ENCODE measurements around the gene UGGT2. TPM values are rescaled to one million over a fixed set of nuclear protein-coding genes. Genes with fewer than 3 reads are reported as not detected.
"Not testable (repeated sequence)": the region's sequence is repeated elsewhere in the genome, so short reads cannot be mapped to it uniquely, and the experiment has no call there.

The UGGT2 gene
- total RNA-seq, 1 experiment from 2014 or later, result 34.5 TPM

DNA sequence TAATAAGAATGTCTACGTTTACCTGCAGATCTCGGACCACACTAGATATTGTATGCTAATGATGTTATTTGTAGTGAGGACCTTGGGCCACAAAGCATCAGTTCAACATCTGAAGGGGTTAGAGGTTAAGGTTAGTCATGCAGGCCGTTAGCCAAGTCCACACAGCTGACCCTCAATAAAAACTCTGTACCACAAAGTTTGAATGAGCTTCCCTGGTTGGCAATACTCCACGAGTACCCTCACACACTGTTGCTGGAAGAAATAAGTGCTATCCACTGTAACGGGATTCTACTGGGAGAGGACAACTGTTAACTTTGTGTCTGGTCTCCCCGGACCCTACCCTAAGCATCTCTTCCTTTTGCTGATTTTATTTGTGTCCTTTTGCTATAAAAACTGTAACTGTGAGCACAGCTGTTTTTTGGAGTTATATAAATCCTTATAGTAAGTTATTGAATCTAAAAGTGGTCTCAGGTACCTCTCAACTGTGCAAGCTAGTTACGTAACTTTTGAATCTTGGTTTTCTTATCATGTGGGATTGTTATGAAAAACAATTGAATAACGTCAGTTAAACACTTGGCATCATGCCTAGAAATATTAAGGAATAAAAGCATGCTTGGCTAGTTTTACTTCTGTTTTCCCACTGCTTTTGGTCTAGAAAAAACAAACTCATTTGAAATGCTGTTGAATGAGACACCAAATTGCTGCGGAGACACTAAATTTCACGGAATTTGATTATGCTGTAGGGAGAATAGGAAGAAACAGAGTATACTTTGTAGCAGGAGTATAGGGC lies 194.7 kb downstream of the UGGT2 start:
- Histone ChIP-seq H4K91ac (ENCODE audit: insufficient read length, low read depth, low read length) (no peak overlapping the region), H2BK12ac (ENCODE audit: insufficient read length, low read depth, low read length) (no peak overlapping the region), H3K14ac (ENCODE audit: insufficient read depth, low read length) (no peak overlapping the region), H2BK5ac (ENCODE audit: insufficient read length, low read length) (no peak overlapping the region), H3K27ac (ENCODE audit: insufficient read length, low read depth, low read length) (no peak overlapping the region), H2BK20ac (ENCODE audit: low read depth, low read length, poor library complexity, severe bottlenecking) (no peak overlapping the region), H4K20me1 (ENCODE audit: control insufficient read depth, insufficient read depth, insufficient read length) (no peaks in the 10 kb centered on the region), H4K5ac (ENCODE audit: insufficient read length, low read depth, low read length) (no peak overlapping the region), H3K9me3 (ENCODE audit: control insufficient read depth, low read depth, low read length) (no peaks in the 10 kb centered on the region), H2AFZ (ENCODE audit: low read length) (no peak overlapping the region), H2BK15ac (ENCODE audit: low read depth, low read length) (no peak overlapping the region), H3K79me1 (ENCODE audit: insufficient read depth, low read depth, low read length, poor library complexity, severe bottlenecking) (no peaks in the 10 kb centered on the region), H3T11ph (ENCODE audit: low read length) (no peak overlapping the region), H2AK5ac (ENCODE audit: insufficient read length, low read length) (no peak overlapping the region), H2BK120ac (ENCODE audit: low read depth, low read length, poor library complexity, severe bottlenecking) (no peak overlapping the region), H3K4me2 (ENCODE audit: insufficient read depth, insufficient read length, low read length) (no peak overlapping the region), H3K4ac (ENCODE audit: low read depth, low read length) (no peak overlapping the region), H3K18ac (ENCODE audit: insufficient read length, low read depth, low read length) (no peak overlapping the region), H3K23me2 (ENCODE audit: insufficient read length, low read depth, low read length, poor library complexity, severe bottlenecking) (no peaks in the 10 kb centered on the region), H3K79me2 (ENCODE audit: insufficient read depth, low read length) (no peaks in the 10 kb centered on the region), H3K9ac (ENCODE audit: extremely low read depth, insufficient read length, low read length) (no peak overlapping the region), H3K56ac (ENCODE audit: insufficient read length, low read depth, low read length) (no peak overlapping the region), H3K27me3 (ENCODE audit: insufficient read depth, low read length) (no peaks in the 10 kb centered on the region), H4K8ac (replicated peaks; ENCODE audit: insufficient read length, low read depth, low read length) (no peak overlapping the region), H3K23ac (ENCODE audit: insufficient read length, low read depth, low read length) (no peak overlapping the region), H3K4me1 (ENCODE audit: insufficient read depth, low read length) (no peaks in the 10 kb centered on the region)
- Mint-ChIP-seq H3K36me3 (ENCODE audit: insufficient read depth in 1 of 3, low read depth in 3 of 3) (peaks cover 0 to 10% (median 3%) of the 10 kb centered on the region in 3 experiments; a peak in 6 of 7 replicates), H3K27me3 (ENCODE audit: low read depth) (no peaks in the 10 kb centered on the region), H3K27ac (peak overlapping the region in 2 of 3 experiments; percentile 31 to 63; a peak in 2 of 7 replicates), H3K4me1 (no peaks in the 10 kb centered on the region), H3K4me3 (no peak overlapping the region), H3K9me3 (no peaks in the 10 kb centered on the region)
- no peak for DNase-seq
- TF ChIP-seq, protein P1, sequence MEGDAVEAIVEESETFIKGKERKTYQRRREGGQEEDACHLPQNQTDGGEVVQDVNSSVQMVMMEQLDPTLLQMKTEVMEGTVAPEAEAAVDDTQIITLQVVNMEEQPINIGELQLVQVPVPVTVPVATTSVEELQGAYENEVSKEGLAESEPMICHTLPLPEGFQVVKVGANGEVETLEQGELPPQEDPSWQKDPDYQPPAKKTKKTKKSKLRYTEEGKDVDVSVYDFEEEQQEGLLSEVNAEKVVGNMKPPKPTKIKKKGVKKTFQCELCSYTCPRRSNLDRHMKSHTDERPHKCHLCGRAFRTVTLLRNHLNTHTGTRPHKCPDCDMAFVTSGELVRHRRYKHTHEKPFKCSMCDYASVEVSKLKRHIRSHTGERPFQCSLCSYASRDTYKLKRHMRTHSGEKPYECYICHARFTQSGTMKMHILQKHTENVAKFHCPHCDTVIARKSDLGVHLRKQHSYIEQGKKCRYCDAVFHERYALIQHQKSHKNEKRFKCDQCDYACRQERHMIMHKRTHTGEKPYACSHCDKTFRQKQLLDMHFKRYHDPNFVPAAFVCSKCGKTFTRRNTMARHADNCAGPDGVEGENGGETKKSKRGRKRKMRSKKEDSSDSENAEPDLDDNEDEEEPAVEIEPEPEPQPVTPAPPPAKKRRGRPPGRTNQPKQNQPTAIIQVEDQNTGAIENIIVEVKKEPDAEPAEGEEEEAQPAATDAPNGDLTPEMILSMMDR (conservative IDR thresholded peaks at IDR 0.05), result no peak
- WGBS (ENCODE audit: extremely low coverage, insufficient read length, low lambda C conversion rate), result no CpG with 5 or more reads among the region's 10 CpGs

GRCh38 chr13:95845656-95846055 lies 207.5 kb downstream of the UGGT2 start:
- not testable (repeated sequence) for H3K4me3 Mint-ChIP-seq; H4K20me1 ChIP-seq (ENCODE audit: control insufficient read depth, insufficient read depth, insufficient read length); H4K91ac ChIP-seq (ENCODE audit: insufficient read length, low read depth, low read length); H3K79me2 ChIP-seq (ENCODE audit: insufficient read depth, low read length); H3K4ac ChIP-seq (ENCODE audit: low read depth, low read length); H2AK5ac ChIP-seq (ENCODE audit: insufficient read length, low read length); H3K27me3 ChIP-seq (ENCODE audit: insufficient read depth, low read length); H2AFZ ChIP-seq (ENCODE audit: low read length); H3T11ph ChIP-seq (ENCODE audit: low read length); H4K5ac ChIP-seq (ENCODE audit: insufficient read length, low read depth, low read length); H3K4me1 Mint-ChIP-seq; H3K27ac Mint-ChIP-seq; H3K23ac ChIP-seq (ENCODE audit: insufficient read length, low read depth, low read length); H2BK5ac ChIP-seq (ENCODE audit: insufficient read length, low read length); H3K9ac ChIP-seq (ENCODE audit: extremely low read depth, insufficient read length, low read length); H3K79me1 ChIP-seq (ENCODE audit: insufficient read depth, low read depth, low read length, poor library complexity, severe bottlenecking); DNase-seq; H2BK120ac ChIP-seq (ENCODE audit: low read depth, low read length, poor library complexity, severe bottlenecking); H3K23me2 ChIP-seq (ENCODE audit: insufficient read length, low read depth, low read length, poor library complexity, severe bottlenecking); H3K4me2 ChIP-seq (ENCODE audit: insufficient read depth, insufficient read length, low read length); H2BK20ac ChIP-seq (ENCODE audit: low read depth, low read length, poor library complexity, severe bottlenecking); H4K8ac ChIP-seq (replicated peaks; ENCODE audit: insufficient read length, low read depth, low read length); H2BK15ac ChIP-seq (ENCODE audit: low read depth, low read length); H3K4me1 ChIP-seq (ENCODE audit: insufficient read depth, low read length); H3K9me3 ChIP-seq (ENCODE audit: control insufficient read depth, low read depth, low read length); H3K14ac ChIP-seq (ENCODE audit: insufficient read depth, low read length); H3K56ac ChIP-seq (ENCODE audit: insufficient read length, low read depth, low read length); H3K27me3 Mint-ChIP-seq (ENCODE audit: low read depth); H3K27ac ChIP-seq (ENCODE audit: insufficient read length, low read depth, low read length); H3K18ac ChIP-seq (ENCODE audit: insufficient read length, low read depth, low read length); H2BK12ac ChIP-seq (ENCODE audit: insufficient read length, low read depth, low read length)
- Mint-ChIP-seq H3K9me3 (peaks cover 35 to 50% of the 10 kb centered on the region in 2 experiments), H3K36me3 (ENCODE audit: insufficient read depth in 1 of 3, low read depth in 3 of 3) (peaks cover 43 to 62% (median 53%) of the 10 kb centered on the region in 3 experiments)
- no CpG with 5 or more reads among the region's 26 CpGs for WGBS (ENCODE audit: extremely low coverage, insufficient read length, low lambda C conversion rate)
